Activated naive CD4-positive, alpha-beta T cell treated with anti-CD3 and anti-CD28 coated beads for 36 hours (primary cell): ENCODE results near the gene HPX. TPM values are rescaled to one million over a fixed set of nuclear protein-coding genes. Genes with fewer than 3 reads are reported as not detected.

Experiments used
- CTCF ChIA-PET: fragments of 350-600 bp; sonication (Branson Sonifier 250); formaldehyde crosslinking; loops from one replicate; lab custom pipeline; 2021; ENCODE audit warnings: antibody characterized with exemption; lab: Charles Lee
- DNase-seq: peaks from one replicate; pipeline ENCODE4 v3.0.0-alpha.2; 2020
- H3K27ac Mint-ChIP-seq: one replicate; pipeline ENCODE4 v1.8.0; 2021; ENCODE audit warnings: mild to moderate bottlenecking, mixed read lengths
- H3K27me3 Mint-ChIP-seq: one replicate; pipeline ENCODE4 v1.8.0; 2021; ENCODE audit warnings: low read depth, mixed read lengths
- H3K36me3 Mint-ChIP-seq: one replicate; pipeline ENCODE4 v1.8.0; 2021; ENCODE audit warnings: low read depth, mixed read lengths
- H3K4me1 Mint-ChIP-seq: one replicate; pipeline ENCODE4 v1.8.0; 2021; ENCODE audit warnings: low read depth, mixed read lengths
- H3K4me3 Mint-ChIP-seq: one replicate; pipeline ENCODE4 v1.8.0; 2021; ENCODE audit warnings: mild to moderate bottlenecking, moderate library complexity, mixed read lengths
- H3K9me3 Mint-ChIP-seq: one replicate; pipeline ENCODE4 v1.8.0; 2021; ENCODE audit warnings: mixed read lengths
- intact Hi-C: fragments of 100-400 bp; cut with micrococcal nuclease; formaldehyde crosslinking; loops from one replicate; pipeline ENCODE4 v1.15.1; 2023
- total RNA-seq, 2 experiments: library from RNA; stranded (reverse); gene quantifications; one replicate each; pipeline ENCODE4 v1.2.3, GENCODE V29; 2021

Gene HPX
- total RNA-seq, 2 experiments from 2014 or later: 0.64 TPM; not detected in 1

DNA sequence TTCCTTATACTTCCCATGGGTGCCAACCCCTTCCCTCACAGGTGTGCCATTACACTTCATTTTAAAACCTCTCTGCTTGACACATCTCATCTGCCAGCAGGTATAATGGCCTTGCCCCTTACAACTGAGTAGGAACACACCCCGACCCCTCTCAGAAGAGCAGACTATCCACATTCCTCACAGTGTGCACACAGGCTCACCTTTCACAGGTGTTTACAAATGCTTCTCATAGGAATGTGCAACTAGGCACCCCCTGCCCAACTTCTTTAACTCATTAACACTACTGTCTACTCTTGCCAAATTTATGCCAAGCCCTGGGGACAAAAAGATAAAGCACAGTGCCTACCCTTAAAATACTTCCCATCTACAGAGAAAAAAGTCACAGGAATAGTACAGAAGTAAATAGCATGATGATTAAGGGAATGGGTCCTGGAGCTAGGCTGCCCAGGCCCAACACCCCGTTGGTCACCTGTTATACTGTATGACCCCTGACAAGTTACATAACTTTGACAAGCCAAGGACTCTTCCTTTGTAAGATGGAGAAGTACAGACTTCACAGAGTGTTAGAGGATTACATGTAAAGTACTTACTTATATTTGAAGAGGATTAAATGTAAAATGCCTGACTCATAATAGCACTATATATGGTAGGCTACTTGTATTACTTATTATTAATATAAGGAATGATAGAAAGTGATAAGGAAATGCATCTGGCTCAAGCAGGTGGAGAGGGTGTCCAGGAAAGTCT, 17.7 kb upstream of the HPX start:
- CTCF ChIA-PET: interaction anchor here (1.9 kb wide), 1 partner anchor 15 kb away, joined by 7 read pairs; no protein-coding TSS in a partner anchor
- intact Hi-C loops: no loop called here
- no peak for DNase-seq
- Mint-ChIP-seq H3K36me3 (peaks cover 4% of the 10 kb centered on the region), H3K27me3 (no peaks in the 10 kb centered on the region), H3K4me3 (no peak overlapping the region), H3K27ac (no peak overlapping the region), H3K9me3 (no peaks in the 10 kb centered on the region), H3K4me1 (no peaks in the 10 kb centered on the region)

DNA sequence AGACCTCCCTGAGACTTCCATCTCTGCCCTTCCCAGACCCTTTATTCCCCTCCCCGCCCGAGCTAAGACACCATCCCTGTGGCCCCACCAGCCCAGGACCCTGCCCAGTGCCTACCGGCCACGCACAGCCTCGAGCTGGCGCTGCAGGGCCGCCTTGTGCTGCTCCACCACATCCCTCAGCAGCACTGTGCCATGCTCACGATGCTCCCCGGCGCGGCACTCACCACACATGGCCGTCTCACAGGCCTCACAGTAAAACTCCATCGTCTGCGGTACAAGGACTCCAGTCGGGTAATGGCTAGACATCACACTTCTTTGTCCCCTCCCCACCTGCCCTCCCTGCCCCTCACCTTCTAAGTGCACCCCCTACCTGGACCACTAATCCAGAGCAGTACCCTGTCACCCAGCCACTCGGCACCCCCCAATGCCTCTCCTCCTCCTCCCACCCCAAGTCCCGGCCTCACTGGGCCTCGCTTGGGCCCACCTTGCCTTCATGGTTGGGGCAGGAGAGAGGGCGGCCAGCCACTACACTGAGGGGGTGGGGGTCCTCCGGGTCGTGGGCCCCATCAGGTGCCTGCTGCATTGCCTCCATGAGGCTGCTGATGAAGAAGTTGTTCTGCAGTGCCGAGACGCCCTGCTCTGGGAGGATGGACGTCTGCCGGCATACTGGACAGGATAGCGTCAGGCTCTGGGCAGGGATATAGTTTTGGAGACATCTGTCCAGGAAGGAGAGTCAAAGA, 17.0 kb upstream of the HPX start:
- Mint-ChIP-seq H3K4me3 (no peak overlapping the region), H3K4me1 (no peaks in the 10 kb centered on the region), H3K9me3 (no peaks in the 10 kb centered on the region), H3K27ac (no peak overlapping the region), H3K36me3 (peaks cover 4% of the 10 kb centered on the region), H3K27me3 (no peaks in the 10 kb centered on the region)
- CTCF ChIA-PET: interaction anchor here (1.1 to 1.9 kb wide), 2 partner anchors 14 to 79 kb away, joined by 5 to 6 read pairs; no protein-coding TSS in a partner anchor
- DNase-seq: no peak
- intact Hi-C loops: no loop called here

DNA sequence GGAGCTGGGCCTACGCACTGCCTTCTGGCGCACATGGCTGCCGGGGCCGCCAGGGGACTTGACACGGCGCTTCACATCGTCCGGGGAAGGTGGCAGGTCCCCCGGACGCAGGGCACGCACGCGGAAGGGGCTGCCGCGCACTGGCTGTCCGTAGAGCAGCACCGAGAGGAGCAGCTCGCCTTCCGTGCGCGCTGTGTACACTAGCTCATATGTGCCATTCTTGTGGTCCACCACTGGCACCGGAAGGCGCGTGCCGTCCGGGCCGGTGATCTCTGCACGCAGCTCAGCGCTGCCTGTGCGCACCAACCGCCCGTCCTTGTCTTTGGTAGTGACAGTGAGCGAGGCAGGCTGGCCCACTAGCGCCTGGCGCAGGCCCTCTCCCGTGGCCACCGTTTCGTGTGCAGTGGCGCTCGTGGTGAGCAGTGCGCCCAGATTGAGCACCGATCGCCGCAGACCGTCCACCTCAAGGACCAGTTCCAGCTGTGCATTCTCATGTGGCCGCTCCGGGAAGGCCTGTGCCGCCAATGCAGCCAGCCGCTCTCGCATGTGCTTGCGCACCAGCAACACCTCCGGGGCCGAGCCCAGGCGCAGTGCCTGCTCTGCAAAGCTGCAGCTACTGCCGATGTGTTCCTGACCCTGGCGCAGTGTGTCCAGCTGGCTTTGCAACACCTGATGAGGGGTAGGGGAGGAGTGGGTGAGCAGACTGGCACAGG, 15.7 kb upstream of the HPX start:
- Mint-ChIP-seq H3K27me3 (no peaks in the 10 kb centered on the region), H3K4me3 (no peak overlapping the region), H3K36me3 (peaks cover 4% of the 10 kb centered on the region), H3K9me3 (no peaks in the 10 kb centered on the region), H3K4me1 (no peaks in the 10 kb centered on the region), H3K27ac (no peak overlapping the region)
- intact Hi-C loops: no loop called here
- no peak for DNase-seq
- CTCF ChIA-PET: interaction anchor here (1.1 to 1.9 kb wide), 3 partner anchors 13 to 78 kb away, joined by 3 to 6 read pairs (median 5); no protein-coding TSS in a partner anchor

DNA sequence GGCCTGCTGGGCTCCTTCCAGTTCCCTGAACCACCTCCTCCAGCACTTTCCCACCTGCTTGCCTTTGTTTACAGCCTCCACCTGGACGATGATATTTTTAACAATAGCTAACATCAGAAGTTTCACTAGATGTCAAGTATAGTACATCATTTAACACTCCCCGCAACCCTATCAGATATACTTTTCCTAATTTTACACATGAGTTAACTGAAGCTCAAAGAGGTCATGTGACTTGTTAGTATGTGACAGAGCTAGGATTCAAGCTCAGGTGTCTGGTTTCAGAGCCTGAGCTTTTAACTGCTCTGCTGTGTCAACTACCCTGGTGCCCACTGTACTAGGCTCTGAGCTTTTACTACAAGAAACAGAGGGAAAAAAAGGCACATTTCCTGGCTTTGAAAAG, 14.3 kb upstream of the HPX start:
- Mint-ChIP-seq H3K4me3 (no peak overlapping the region), H3K36me3 (peaks cover 2% of the 10 kb centered on the region), H3K4me1 (no peaks in the 10 kb centered on the region), H3K27me3 (no peaks in the 10 kb centered on the region), H3K27ac (no peak overlapping the region), H3K9me3 (no peaks in the 10 kb centered on the region)
- no peak for DNase-seq
- intact Hi-C loops: no loop called here
- CTCF ChIA-PET: interaction anchor here (1.0 to 1.5 kb wide), 5 partner anchors 9 to 76 kb away, joined by 3 to 12 read pairs (median 4); no protein-coding TSS in a partner anchor

DNA sequence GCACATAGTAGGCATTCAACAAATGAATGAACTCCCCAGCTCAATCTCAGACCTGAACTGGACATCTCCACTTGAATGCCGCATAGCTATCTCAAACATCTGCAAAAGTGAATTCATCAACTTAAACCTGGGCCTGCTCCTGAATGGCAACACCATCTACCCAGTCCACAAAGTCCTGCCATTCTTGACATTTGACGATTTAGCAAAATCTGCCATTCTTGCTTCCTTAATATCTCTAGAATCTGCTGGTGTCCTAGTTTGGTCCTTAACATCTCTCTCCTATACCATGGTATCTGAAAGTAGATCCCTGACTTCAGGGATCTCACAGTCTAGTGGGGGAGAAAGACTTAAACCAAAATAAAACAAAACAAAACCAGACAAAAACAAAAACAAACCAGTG, 12.4 kb upstream of the HPX start:
- Mint-ChIP-seq H3K4me1 (no peaks in the 10 kb centered on the region), H3K9me3 (no peaks in the 10 kb centered on the region), H3K36me3 (peaks cover 2% of the 10 kb centered on the region), H3K4me3 (no peak overlapping the region), H3K27ac (no peak overlapping the region), H3K27me3 (no peaks in the 10 kb centered on the region)
- no peak for DNase-seq
- CTCF ChIA-PET: interaction anchor here (1.2 to 2.4 kb wide), 4 partner anchors 10 to 99 kb away, joined by 3 to 12 read pairs (median 4); no protein-coding TSS in a partner anchor
- intact Hi-C loops: no loop called here

DNA sequence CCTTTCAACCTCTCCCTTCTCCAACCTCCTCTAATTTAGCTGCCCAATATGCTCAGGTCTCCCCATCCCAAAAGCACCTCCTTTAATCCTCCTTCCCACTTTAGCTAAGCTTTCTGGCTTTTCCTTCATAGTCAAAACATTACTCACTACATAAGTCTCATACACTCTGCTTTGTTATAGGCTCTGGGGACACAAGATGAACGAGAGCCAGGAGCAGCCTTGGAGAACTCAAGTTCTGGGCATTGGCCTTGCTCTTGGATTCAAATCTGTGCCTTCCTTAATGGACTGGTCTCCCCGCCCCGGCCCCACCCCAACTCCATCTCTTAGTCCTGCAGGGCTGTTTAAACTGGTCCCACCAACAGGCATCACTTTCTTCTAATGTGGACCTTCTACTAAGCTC, 11.4 kb upstream of the HPX start:
- Mint-ChIP-seq H3K36me3 (peaks cover 2% of the 10 kb centered on the region), H3K4me1 (no peaks in the 10 kb centered on the region), H3K9me3 (no peaks in the 10 kb centered on the region), H3K27me3 (no peaks in the 10 kb centered on the region), H3K4me3 (no peak overlapping the region), H3K27ac (no peak overlapping the region)
- CTCF ChIA-PET: interaction anchor here (0.6 to 2.4 kb wide), 4 partner anchors 9 to 98 kb away, joined by 3 to 12 read pairs (median 6); no protein-coding TSS in a partner anchor
- intact Hi-C loops: no loop called here
- DNase-seq: no peak

DNA sequence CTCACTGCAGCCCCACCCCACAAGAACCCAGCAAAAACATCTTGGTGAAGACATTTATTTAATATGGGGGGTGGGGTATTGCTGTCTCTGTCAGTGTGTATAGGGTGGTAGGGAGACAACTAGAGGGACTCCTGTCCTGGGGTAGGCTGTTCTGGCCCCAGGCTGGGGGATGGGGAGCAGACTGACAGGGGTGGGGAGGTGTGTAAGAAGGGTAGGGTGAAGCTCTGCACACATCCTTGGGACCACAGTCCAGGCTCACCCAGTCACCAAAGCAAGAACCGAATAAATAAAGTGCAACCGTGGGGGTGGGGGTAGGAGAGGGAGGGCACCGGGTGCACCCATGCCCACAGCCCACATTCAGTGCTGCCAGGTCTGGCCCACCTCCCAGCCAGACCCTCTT, 7.8 kb upstream of the HPX start:
- Mint-ChIP-seq H3K4me1 (no peaks in the 10 kb centered on the region), H3K9me3 (no peaks in the 10 kb centered on the region), H3K36me3 (no peaks in the 10 kb centered on the region), H3K27ac (no peak overlapping the region), H3K4me3 (no peak overlapping the region), H3K27me3 (no peaks in the 10 kb centered on the region)
- CTCF ChIA-PET: interaction anchor here (0.9 to 12.8 kb wide), 3 partner anchors 19 to 86 kb away, joined by 3 to 736 read pairs (median 5); partner anchors contain the start of gene SMPD1
- no peak for DNase-seq
- intact Hi-C loops: no loop called here

DNA sequence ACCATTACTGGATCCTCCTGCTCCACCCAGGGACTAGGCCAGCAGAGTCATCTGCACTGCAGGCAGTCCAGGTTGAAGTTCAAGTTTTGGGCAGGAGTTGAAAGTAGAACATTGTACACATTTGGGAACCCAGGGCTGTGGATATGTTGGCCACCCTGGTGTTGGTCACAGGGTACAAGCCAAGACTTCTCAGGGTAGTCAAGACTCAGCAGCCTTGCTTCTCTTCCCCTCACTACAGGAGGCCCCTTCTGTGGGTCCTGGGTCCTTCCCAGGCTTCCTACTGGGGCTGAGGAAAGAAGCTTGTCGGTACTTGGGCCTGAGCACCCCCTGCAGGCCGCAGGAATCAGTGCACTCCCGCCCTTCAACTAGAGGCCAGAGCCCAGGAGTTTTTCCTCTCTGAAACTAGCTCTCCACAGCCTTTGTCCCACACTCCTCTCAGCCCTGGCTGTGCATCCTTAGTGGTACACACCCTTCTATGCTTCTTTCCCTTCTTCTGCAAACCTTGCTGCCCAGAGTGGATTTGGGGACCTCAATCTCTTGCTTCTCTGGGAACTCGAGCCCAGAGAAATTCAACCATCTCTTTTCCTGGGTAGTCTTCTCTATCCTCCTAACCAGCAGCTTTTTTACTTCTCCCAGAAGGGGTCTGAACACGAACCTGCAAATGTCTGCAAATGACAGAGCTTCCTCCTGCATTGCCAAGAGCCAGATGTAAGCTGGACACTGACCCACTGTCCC, 2.6 kb upstream of the HPX start:
- DNase-seq: peak; percentile 69
- H3K36me3 Mint-ChIP-seq: no peaks in the 10 kb centered on the region
- H3K4me3 Mint-ChIP-seq: no peak overlapping the region
- intact Hi-C loops: loop anchor here (1.0 to 5.0 kb wide), 6 partner anchors 24 to 264 kb away; partner anchors contain the start of gene APBB1
- H3K27me3 Mint-ChIP-seq: no peaks in the 10 kb centered on the region
- no peak overlapping the region for H3K27ac Mint-ChIP-seq
- CTCF ChIA-PET: interaction anchor here (0.6 to 12.8 kb wide), 34 partner anchors 9 to 314 kb away, joined by 3 to 736 read pairs (median 5); partner anchors contain the start of genes APBB1, SMPD1 and TRIM3
- no peaks in the 10 kb centered on the region for H3K4me1 Mint-ChIP-seq
- no peaks in the 10 kb centered on the region for H3K9me3 Mint-ChIP-seq

DNA sequence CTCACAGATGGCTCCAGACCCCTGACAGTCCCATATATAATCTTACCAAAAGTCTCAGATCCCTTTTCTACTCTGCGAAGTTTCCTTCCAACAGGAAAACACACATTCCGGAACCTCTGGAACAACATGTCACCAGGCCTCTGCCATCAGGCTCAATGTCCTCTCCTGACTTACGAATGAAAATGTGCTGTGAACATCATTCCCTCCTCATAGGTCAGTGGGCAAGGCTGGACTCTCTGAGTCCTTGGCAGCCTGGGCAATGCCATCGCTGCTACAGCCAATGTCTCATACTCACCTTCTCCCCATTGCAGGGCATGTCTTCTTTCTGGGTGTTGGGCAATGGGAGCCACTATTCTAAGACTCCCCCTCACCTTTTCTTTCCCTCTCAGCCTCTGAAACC, 1.7 kb upstream of the HPX start:
- H3K36me3 Mint-ChIP-seq: no peaks in the 10 kb centered on the region
- CTCF ChIA-PET: interaction anchor here (0.9 to 12.8 kb wide), 19 partner anchors 10 to 88 kb away, joined by 3 to 736 read pairs (median 8); partner anchors contain the start of genes APBB1, SMPD1 and TRIM3
- no peak overlapping the region for H3K4me3 Mint-ChIP-seq
- no peaks in the 10 kb centered on the region for H3K4me1 Mint-ChIP-seq
- no peak for DNase-seq
- H3K9me3 Mint-ChIP-seq: no peaks in the 10 kb centered on the region
- H3K27me3 Mint-ChIP-seq: no peaks in the 10 kb centered on the region
- no peak overlapping the region for H3K27ac Mint-ChIP-seq
- intact Hi-C loops: loop anchor here (5.0 kb wide), 2 partner anchors 190 to 265 kb away; no protein-coding TSS in a partner anchor

DNA sequence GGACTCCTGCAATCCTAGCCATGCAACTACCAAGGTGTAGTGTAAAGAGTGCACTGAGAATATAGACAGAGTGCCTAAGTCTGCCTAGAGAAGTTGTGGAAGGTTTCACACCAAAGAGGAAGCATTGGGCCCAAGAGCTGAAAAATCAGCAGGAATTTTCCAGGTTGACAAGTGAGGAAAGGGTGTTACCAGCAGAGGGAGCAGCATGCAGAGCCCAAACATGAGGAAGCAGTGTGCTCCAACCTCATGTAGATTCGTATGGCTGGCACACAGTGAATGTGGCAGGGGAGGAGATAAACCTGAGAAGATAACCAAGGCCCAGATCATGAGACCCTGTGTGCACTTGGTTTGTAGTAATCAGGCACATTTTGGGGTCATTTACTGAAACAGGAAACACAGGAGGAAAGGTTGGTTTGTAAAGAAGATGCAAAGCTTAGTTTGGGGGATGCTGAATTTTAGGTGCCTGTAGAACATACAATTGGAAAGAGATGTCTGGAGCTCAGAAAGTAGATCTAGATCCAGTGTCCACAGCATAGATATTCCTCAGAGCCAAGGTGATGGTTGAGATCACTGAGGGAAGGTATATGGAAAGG, 1.7 kb downstream of the HPX start:
- no peaks in the 10 kb centered on the region for H3K27me3 Mint-ChIP-seq
- no peaks in the 10 kb centered on the region for H3K9me3 Mint-ChIP-seq
- H3K27ac Mint-ChIP-seq: no peak overlapping the region
- intact Hi-C loops: loop anchor here (1.0 to 5.0 kb wide), 7 partner anchors 20 to 318 kb away; partner anchors contain the start of genes APBB1, ARFIP2, MRPL17 and SMPD1
- H3K4me3 Mint-ChIP-seq: no peak overlapping the region
- H3K4me1 Mint-ChIP-seq: peaks cover 2% of the 10 kb centered on the region
- no peaks in the 10 kb centered on the region for H3K36me3 Mint-ChIP-seq
- DNase-seq: peak; percentile 67
- CTCF ChIA-PET: interaction anchor here (0.6 to 12.8 kb wide), 14 partner anchors 8 to 249 kb away, joined by 3 to 736 read pairs (median 3); partner anchors contain the start of genes SMPD1 and TIMM10B

DNA sequence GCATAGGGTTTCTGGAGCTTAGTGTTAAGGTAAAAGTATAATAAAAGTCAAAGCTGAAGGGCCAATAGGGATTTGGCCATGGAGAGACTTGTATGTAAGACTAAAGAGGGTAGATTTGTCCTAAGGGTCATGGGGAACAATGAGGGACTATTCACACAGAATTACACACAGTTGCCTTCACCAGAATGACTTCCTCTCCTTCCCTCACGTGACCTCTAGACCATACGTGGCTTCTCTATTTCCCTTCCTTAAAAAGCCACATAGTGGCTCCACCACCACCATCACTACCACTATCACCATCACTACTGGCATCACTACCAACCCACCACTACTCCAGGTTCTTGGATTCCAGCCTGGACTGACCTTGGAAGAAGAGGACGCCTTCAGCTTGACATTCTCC, 2.8 kb downstream of the HPX start:
- CTCF ChIA-PET: interaction anchor here (0.6 to 12.8 kb wide), 13 partner anchors 8 to 268 kb away, joined by 3 to 736 read pairs (median 3); partner anchors contain the start of gene SMPD1
- Mint-ChIP-seq H3K9me3 (no peaks in the 10 kb centered on the region), H3K27ac (no peak overlapping the region), H3K36me3 (no peaks in the 10 kb centered on the region), H3K27me3 (no peaks in the 10 kb centered on the region), H3K4me3 (no peak overlapping the region), H3K4me1 (peaks cover 2% of the 10 kb centered on the region)
- intact Hi-C loops: loop anchor here (2.0 to 5.0 kb wide), 4 partner anchors 43 to 319 kb away; partner anchors contain the start of genes ARFIP2, MRPL17, SMPD1 and TIMM10B
- no peak for DNase-seq
